Astrocyte (in vitro differentiated cells and primary cell): ENCODE data around the gene C1S. TPM values are rescaled to one million over a fixed set of nuclear protein-coding genes. Genes with fewer than 3 reads are reported as not detected.

Experiments used
- DNase-seq: peaks from one replicate; pipeline ENCODE4 v3.0.0-alpha.2; 2010; ENCODE audit warnings: low read depth
- FAIRE-seq: peaks from 2 replicates; lab custom pipeline; 2011; peaks lifted over from hg19 to GRCh38; lab: Jason Lieb, UNC
- H2AFZ ChIP-seq: 2 replicates; pipeline ENCODE4 v1.6.0; 2012; ENCODE audit warnings: low read depth, low read length, inconsistent platforms
- H3K27ac ChIP-seq: 2 replicates; pipeline ENCODE4 v1.5.1; 2011; ENCODE audit warnings: low read depth, low read length, inconsistent platforms
- H3K27me3 ChIP-seq: 2 replicates; pipeline ENCODE4 v1.6.0; 2011; ENCODE audit warnings: low read length, inconsistent platforms; ENCODE audit not compliant: insufficient read depth
- H3K36me3 ChIP-seq: 2 replicates; pipeline ENCODE4 v1.5.1; 2011; ENCODE audit warnings: low read length, inconsistent platforms; ENCODE audit not compliant: insufficient read depth
- H3K4me1 ChIP-seq: 2 replicates; pipeline ENCODE4 v1.5.1; 2011; ENCODE audit warnings: low read length, inconsistent platforms; ENCODE audit not compliant: insufficient read depth
- H3K4me2 ChIP-seq: 2 replicates; pipeline ENCODE4 v1.6.0; 2012; ENCODE audit warnings: low read length, inconsistent platforms
- H3K4me3 ChIP-seq: 2 replicates; pipeline ENCODE4 v1.5.1; 2011; ENCODE audit warnings: low read depth, mild to moderate bottlenecking, low read length, inconsistent platforms; ENCODE audit not compliant: insufficient read depth
- H3K79me2 ChIP-seq: 2 replicates; pipeline ENCODE4 v1.6.0; 2012; ENCODE audit warnings: mild to moderate bottlenecking, low read length, inconsistent platforms; ENCODE audit not compliant: insufficient read depth
- H3K9ac ChIP-seq: 2 replicates; pipeline ENCODE4 v1.6.0; 2012; ENCODE audit warnings: mild to moderate bottlenecking, low read length, inconsistent platforms
- H3K9me3 ChIP-seq: 2 replicates; pipeline ENCODE4 v1.5.1; 2012; ENCODE audit warnings: low read depth, mild to moderate bottlenecking, low read length, inconsistent platforms; ENCODE audit not compliant: insufficient read depth
- H4K20me1 ChIP-seq: 2 replicates; pipeline ENCODE4 v1.6.0; 2012; ENCODE audit warnings: low read length, inconsistent platforms; ENCODE audit not compliant: insufficient read depth
- H3K27ac Mint-ChIP-seq: one replicate; pipeline ENCODE4 v1.8.0; 2021; ENCODE audit warnings: mild to moderate bottlenecking, mixed read lengths; ENCODE audit not compliant: unreplicated experiment
- H3K27me3 Mint-ChIP-seq: one replicate; pipeline ENCODE4 v1.8.0; 2021; ENCODE audit warnings: low read depth, mixed read lengths; ENCODE audit not compliant: unreplicated experiment
- H3K36me3 Mint-ChIP-seq: one replicate; pipeline ENCODE4 v1.8.0; 2021; ENCODE audit warnings: low read depth, mixed read lengths; ENCODE audit not compliant: unreplicated experiment
- H3K4me1 Mint-ChIP-seq: one replicate; pipeline ENCODE4 v1.8.0; 2021; ENCODE audit warnings: low read depth, mixed read lengths; ENCODE audit not compliant: unreplicated experiment
- H3K4me3 Mint-ChIP-seq: one replicate; pipeline ENCODE4 v1.8.0; 2021; ENCODE audit warnings: mild to moderate bottlenecking, moderate library complexity, mixed read lengths; ENCODE audit not compliant: unreplicated experiment
- H3K9me3 Mint-ChIP-seq: one replicate; pipeline ENCODE4 v1.8.0; 2021; ENCODE audit warnings: mild to moderate bottlenecking, mixed read lengths; ENCODE audit not compliant: unreplicated experiment
- CTCF ChIP-seq: IDR thresholded peaks from 2 replicates; pipeline ENCODE4 v1.5.1; 2011; ENCODE audit warnings: low read depth, mild to moderate bottlenecking, inconsistent platforms, low read length, moderate library complexity; ENCODE audit not compliant: insufficient read depth
- EZH2 ChIP-seq: IDR thresholded peaks from 2 replicates; pipeline ENCODE4 v1.6.1; 2012; ENCODE audit warnings: mild to moderate bottlenecking, low read length, inconsistent platforms; ENCODE audit not compliant: insufficient read depth
- total RNA-seq: library from RNA; stranded (reverse); gene quantifications from 2 replicates; pipeline ENCODE4 v1.2.1, GENCODE V29; 2021

Gene C1S
- total RNA-seq, 1 donor from 2014 or later = 5.2 TPM

GRCh38 chr12:7068240-7068993 lies 7.9 kb downstream of the C1S start:
- H3K27me3 ChIP-seq = peaks cover 15% of the 10 kb centered on the region
- Mint-ChIP-seq H3K36me3 (peaks cover 5% of the 10 kb centered on the region), H3K27me3 (peaks cover 46% of the 10 kb centered on the region), H3K4me1 (peaks cover 8% of the 10 kb centered on the region), H3K4me3 (no peak overlapping the region), H3K9me3 (peaks cover 11% of the 10 kb centered on the region), H3K27ac (no peak overlapping the region)
- H3K4me1 ChIP-seq = no peaks in the 10 kb centered on the region
- no peaks in the 10 kb centered on the region for H3K36me3 ChIP-seq
- H3K9ac ChIP-seq = no peak overlapping the region
- FAIRE-seq = no peak
- no peaks in the 10 kb centered on the region for H3K79me2 ChIP-seq
- H2AFZ ChIP-seq = peak overlapping the region; percentile 24
- no peak overlapping the region for H3K4me3 ChIP-seq
- H3K4me2 ChIP-seq = no peak overlapping the region
- DNase-seq = peak; percentile 42
- no peak overlapping the region for H3K27ac ChIP-seq
- H4K20me1 ChIP-seq = no peaks in the 10 kb centered on the region
- no peak for TF ChIP-seq EZH2
- no peak for TF ChIP-seq CTCF
- no peaks in the 10 kb centered on the region for H3K9me3 ChIP-seq

GRCh38 chr12:7068994-7069346 lies 8.5 kb downstream of the C1S start:
- Histone ChIP-seq H2AFZ (no peak overlapping the region), H3K36me3 (no peaks in the 10 kb centered on the region), H3K79me2 (no peaks in the 10 kb centered on the region), H3K4me1 (no peaks in the 10 kb centered on the region), H4K20me1 (no peaks in the 10 kb centered on the region), H3K27ac (no peak overlapping the region), H3K27me3 (peaks cover 20% of the 10 kb centered on the region), H3K9ac (no peak overlapping the region), H3K4me2 (no peak overlapping the region), H3K4me3 (no peak overlapping the region), H3K9me3 (no peaks in the 10 kb centered on the region)
- Mint-ChIP-seq H3K27ac (no peak overlapping the region), H3K4me1 (peaks cover 8% of the 10 kb centered on the region), H3K27me3 (peaks cover 49% of the 10 kb centered on the region), H3K9me3 (peaks cover 11% of the 10 kb centered on the region), H3K36me3 (peaks cover 5% of the 10 kb centered on the region), H3K4me3 (no peak overlapping the region)
- DNase-seq = no peak
- FAIRE-seq = no peak
- TF ChIP-seq CTCF (no peak), EZH2 (no peak)

- Histone ChIP-seq H3K9me3 (no peaks in the 10 kb centered on the region), H3K4me2 (no peak overlapping the region), H4K20me1 (no peaks in the 10 kb centered on the region), H3K27me3 (peaks cover 21% of the 10 kb centered on the region), H3K4me1 (no peaks in the 10 kb centered on the region), H3K27ac (no peak overlapping the region), H2AFZ (no peak overlapping the region), H3K9ac (no peak overlapping the region), H3K4me3 (no peak overlapping the region), H3K79me2 (no peaks in the 10 kb centered on the region), H3K36me3 (no peaks in the 10 kb centered on the region)
- FAIRE-seq (no peak), DNase-seq (no peak)
- Mint-ChIP-seq H3K27me3 (peaks cover 49% of the 10 kb centered on the region), H3K36me3 (peaks cover 5% of the 10 kb centered on the region), H3K4me1 (peaks cover 11% of the 10 kb centered on the region), H3K9me3 (peaks cover 11% of the 10 kb centered on the region), H3K4me3 (no peak overlapping the region), H3K27ac (no peak overlapping the region)
- TF ChIP-seq CTCF = no peak
- no peak for TF ChIP-seq EZH2
These were observed 8.9 kb downstream of the C1S start for GRCh38 chr12:7069386-7069785.
